Eye (tissue), 1 donor: Measurements from ENCODE around the gene RBFOX2.

Experiments used
- DNase-seq: peaks from one replicate; pipeline ENCODE4 v3.0.0-alpha.2; 2015

RBFOX2 gene

GRCh38 chr22:35861451-35861850, 167.2 kb downstream of the RBFOX2 start:
- DNase-seq = no peak

- no peak for DNase-seq
Observed at GRCh38 chr22:35860837-35861236, 167.8 kb downstream of the RBFOX2 start.

- no peak for DNase-seq
Observed at GRCh38 chr22:35860087-35860733, 168.4 kb downstream of the RBFOX2 start.

DNA sequence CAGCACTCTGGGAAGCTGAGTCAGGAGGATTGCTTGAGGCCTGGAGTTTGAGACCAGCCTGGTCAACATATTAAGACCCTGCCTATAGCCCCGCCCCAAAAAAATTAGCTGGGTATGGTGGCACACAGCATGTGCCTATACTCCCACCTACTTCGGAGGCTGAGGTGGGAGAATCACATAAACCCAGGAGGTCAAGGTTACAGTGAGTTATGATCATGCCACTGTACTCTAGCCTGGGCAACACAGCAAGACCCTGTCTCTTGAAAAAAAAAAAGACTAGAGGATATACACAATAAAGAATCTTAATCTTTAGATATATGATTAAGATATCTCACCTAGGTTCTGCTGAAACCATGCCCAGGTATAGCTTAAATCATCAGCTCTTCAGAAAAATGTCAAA, 174.3 kb downstream of the RBFOX2 start:
- DNase-seq = no peak

GRCh38 chr22:35852076-35852475, 176.5 kb downstream of the RBFOX2 start:
- no peak for DNase-seq

- DNase-seq = no peak
Observed at GRCh38 chr22:35850831-35851230, 177.8 kb downstream of the RBFOX2 start.

DNA sequence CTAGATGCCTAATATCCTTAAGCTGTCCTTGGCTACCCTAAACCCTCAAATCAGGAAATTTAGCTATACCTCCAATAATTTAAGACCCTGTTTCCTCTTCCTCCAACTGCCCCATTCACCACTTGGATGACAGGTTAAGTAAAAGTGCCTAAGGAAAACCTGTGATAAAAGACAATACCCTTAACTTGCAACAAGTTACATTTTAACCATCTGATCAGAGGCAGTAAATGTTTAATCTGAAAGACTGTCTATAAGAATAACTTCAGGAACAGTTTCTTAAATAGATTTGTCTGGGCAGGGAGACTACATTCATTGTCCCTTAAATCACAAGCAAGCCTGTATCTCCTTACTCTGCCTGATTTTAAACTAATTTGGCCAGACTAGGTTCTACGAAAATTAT, 181.8 kb downstream of the RBFOX2 start:
- DNase-seq = no peak

DNA sequence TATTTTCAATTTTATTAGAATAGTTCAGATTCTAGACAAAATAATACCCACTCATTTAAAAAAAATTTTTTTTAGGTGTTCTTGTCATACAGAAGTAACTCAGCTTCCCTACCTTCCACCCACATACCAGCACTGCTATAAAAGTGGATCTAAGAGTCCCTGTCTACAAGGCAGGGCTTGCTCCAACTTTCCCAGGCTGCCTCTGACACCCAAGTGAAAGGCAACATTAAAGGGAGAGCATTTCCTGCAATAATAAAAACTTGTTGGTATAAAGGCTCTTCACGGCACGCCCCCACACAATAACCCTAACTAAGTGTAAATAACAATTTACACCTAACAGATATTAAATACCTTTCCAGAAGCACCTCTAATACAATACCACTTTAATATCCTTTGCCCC, 183.7 kb downstream of the RBFOX2 start:
- no peak for DNase-seq

GRCh38 chr22:35842954-35843353, 185.7 kb downstream of the RBFOX2 start:
- DNase-seq = no peak

GRCh38 chr22:35842519-35842913, 186.1 kb downstream of the RBFOX2 start:
- DNase-seq = no peak

DNA sequence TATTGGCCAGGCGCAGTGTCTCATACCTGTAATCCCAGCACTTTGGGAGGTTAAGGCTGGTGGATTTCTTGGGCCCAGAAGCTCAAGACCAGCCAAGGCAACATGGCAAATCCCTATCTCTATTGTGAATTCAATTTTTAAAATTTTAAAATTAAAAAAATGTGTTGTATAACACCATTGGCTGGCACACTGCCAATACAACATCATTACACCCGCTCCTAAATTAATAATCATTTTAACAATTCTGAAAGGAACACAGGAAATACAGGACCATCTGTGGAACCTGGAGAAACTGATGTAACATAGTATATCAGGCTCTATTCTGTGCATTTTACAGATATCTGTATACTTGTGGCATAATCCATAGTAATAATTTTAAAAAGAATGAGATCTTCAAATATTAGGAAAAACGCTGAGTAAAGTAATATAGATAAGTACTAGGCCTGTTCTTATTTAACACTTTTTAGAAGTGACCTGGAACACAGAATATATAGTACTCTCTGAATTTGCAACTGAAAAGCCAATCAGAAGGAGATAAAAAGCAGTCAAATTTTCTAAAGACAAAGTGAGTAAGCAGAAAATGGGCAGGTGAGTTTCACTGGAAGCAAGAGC, 186.6 kb downstream of the RBFOX2 start:
- no peak for DNase-seq

DNA sequence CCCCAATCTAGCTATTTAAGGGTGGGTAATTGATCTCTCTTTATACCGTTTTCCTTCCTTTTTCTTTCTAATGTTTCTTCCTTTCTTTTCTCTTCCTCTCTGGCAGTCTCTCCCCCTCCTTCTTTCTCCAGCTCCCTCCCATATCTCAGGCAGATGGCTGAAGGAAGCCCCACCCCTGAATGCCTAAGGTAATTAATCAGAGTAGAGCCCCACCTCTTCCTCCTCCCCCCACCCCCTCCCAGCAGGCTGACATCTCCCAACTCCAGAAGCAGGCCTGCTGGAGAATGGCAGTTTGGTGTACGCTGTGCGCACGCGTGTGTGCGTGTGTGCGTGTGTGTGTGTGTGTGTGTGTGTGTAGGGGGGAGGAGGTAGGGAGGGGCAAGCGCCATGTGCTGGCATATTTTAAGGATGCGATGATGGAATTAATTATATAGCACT, 188.3 kb downstream of the RBFOX2 start:
- DNase-seq = peak; percentile 96

DNA sequence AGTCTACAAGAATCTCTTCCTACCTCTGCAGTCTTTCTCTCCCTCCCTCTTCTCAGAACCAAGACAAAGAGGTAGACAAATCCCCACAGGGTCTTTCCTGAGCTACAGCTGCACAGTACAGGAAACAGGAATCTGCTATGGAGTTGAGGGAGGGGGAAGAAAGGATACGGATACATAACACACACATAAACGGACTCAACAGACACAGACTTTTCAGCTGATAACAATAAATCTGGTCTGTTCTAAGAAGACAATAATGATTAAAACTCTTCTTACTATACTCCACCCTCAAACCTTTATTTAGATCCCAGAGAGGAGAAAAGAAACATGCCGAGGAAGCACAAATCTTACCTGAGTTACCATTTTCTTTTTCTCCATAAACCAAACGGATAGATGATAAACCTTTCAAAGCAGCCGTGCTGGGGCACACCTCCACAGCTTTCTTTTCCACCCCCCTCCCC, 188.8 kb downstream of the RBFOX2 start:
- DNase-seq = peak; percentile 83

GRCh38 chr22:35838855-35839576, 189.6 kb downstream of the RBFOX2 start:
- peak; percentile 76 for DNase-seq

- no peak for DNase-seq
Observed at GRCh38 chr22:35837101-35837727, 191.4 kb downstream of the RBFOX2 start.

GRCh38 chr22:35835998-35836691, 192.5 kb downstream of the RBFOX2 start:
- peak; percentile 85 for DNase-seq

DNA sequence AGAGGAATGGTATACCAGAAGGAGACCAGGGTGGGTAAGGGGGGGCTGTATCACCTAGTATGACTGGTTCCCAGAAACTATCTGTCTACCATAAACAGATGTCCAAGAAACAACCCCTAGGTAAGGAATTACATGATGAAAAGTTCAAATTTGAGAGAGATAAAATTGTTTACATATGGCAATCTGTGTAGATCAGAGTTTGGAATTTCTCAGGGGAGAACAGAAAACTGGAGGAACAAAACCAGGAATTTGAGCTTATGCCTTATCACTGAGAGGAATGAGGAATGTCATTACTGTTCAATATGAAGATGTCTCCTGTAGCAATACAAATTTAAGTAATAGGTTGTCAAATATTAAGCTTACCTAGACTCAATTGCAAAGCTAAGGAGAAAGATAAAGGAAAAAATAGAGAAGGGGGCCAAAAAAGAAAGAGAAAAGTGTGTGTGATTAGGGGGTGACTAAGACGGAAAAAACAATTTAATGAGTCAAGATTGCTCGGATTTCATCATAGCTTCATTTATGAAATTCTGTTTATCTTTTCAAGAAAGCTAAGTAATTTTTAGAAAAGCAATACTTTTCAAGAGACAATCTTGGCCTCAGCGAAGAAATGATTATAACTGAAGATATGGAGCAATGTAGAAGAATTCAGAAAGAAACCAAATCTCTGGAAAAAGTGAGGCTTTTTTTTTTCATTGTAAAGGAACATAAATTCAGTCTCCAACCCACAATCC, 193.2 kb downstream of the RBFOX2 start:
- peak; percentile 28 for DNase-seq

DNA sequence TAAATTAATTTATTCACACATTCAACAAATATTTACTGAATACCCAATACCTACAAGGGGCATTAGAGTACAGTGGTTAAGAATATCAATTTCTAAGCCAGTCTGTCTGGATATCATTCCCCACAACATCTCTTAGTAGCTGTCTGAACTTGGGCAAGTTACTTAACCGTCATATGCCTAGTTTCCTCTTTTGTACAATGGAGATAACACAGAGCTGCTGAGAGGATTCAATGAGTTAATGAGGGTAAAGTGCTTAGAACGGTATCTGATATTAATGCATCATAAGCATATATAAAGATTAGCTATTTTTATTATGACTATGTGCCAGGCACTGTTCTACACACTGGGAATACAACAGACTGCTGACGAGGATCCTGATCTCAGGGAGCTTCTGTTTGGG, 194.6 kb downstream of the RBFOX2 start:
- DNase-seq = no peak

- DNase-seq = no peak
Observed at GRCh38 chr22:35830305-35830704, 198.3 kb downstream of the RBFOX2 start.

- DNase-seq = no peak
Observed at GRCh38 chr22:35824256-35824655, 204.4 kb downstream of the RBFOX2 start.

- DNase-seq = no peak
Observed at GRCh38 chr22:35821654-35822053, 207.0 kb downstream of the RBFOX2 start.

- no peak for DNase-seq
Observed at GRCh38 chr22:35819421-35819820, 209.2 kb downstream of the RBFOX2 start.
